Right lobe of liver (tissue), 4 donors: ENCODE data around the gene LCLAT1.

Experiments used
- POLR2A ChIP-seq: fragments of 450-650 bp; IDR thresholded peaks from one replicate; pipeline ENCODE4 v1.6.1; 2017; ENCODE audit warnings: antibody characterized with exemption, mild to moderate bottlenecking
- TF ChIP-seq, protein P1 (sequence below), 4 donors: fragments of 200-600 bp in 3 of 4; fragments of 450-650 bp in 1 of 4; IDR thresholded peaks; one replicate each; pipeline versions ENCODE4 v1.5.1 to v1.8.0; 2016 to 2022; ENCODE audit warnings: antibody characterized with exemption in 4 of 4, mild to moderate bottlenecking in 2 of 4
- donor health status: DM: no; HTN: no; CAD: no.
- donor health status: DM: no; HTN: no; CAD: no.
- donor health status: DM: no; HTN: yes; CAD: no.

DNA sequence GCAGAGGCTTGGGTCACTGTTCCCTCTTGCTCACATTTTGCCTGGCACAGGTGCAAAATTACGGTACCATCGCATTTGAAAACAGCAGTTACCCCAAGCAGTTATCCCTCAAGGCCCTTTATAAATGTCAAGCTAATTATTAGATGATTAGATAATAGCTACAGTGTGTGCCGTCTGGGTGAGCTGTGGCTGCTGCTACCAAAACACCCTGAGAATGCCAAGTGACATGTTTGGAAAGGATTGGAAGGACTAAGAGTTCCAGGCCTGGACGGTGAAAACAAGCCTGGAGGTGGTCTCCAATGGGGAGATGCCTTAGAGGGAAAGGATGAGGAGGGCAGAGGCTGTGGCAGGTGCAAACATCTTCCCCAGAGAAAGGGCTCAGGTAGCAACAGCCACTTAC lies 239.6 kb downstream of the LCLAT1 start:
- TF ChIP-seq, protein P1, sequence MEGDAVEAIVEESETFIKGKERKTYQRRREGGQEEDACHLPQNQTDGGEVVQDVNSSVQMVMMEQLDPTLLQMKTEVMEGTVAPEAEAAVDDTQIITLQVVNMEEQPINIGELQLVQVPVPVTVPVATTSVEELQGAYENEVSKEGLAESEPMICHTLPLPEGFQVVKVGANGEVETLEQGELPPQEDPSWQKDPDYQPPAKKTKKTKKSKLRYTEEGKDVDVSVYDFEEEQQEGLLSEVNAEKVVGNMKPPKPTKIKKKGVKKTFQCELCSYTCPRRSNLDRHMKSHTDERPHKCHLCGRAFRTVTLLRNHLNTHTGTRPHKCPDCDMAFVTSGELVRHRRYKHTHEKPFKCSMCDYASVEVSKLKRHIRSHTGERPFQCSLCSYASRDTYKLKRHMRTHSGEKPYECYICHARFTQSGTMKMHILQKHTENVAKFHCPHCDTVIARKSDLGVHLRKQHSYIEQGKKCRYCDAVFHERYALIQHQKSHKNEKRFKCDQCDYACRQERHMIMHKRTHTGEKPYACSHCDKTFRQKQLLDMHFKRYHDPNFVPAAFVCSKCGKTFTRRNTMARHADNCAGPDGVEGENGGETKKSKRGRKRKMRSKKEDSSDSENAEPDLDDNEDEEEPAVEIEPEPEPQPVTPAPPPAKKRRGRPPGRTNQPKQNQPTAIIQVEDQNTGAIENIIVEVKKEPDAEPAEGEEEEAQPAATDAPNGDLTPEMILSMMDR (IDR thresholded peaks at IDR 0.05): no peak
- TF ChIP-seq POLR2A: no peak
